MM.1S (cell line): ENCODE results near the gene SEMA3D.

Source experiments
- DNase-seq: peaks from one replicate; pipeline ENCODE4 v3.0.0-alpha.2; 2015
- H2AFZ ChIP-seq: fragments of 300-600 bp; sonication (generic); 2 replicates; pipeline ENCODE4 v1.6.0; 2016; ENCODE audit warnings: antibody characterized with exemption, low read length
- H3F3A ChIP-seq: fragments of 300-600 bp; sonication (generic); 2 replicates; pipeline ENCODE4 v1.6.1; 2016; ENCODE audit warnings: mild to moderate bottlenecking, antibody characterized with exemption, low read length, moderate library complexity, mixed read lengths; ENCODE audit not compliant: insufficient read depth
- H3K27ac ChIP-seq: fragments of 300-600 bp; sonication (generic); 2 replicates; pipeline ENCODE4 v1.5.1; 2016; ENCODE audit warnings: mild to moderate bottlenecking, low read length
- H3K27me3 ChIP-seq: fragments of 300-600 bp; sonication (generic); replicated peaks from 2 replicates; pipeline ENCODE4 v1.6.0; 2016; ENCODE audit warnings: low read length; ENCODE audit not compliant: insufficient read depth
- H3K36me3 ChIP-seq: fragments of 300-600 bp; sonication (generic); replicated peaks from 2 replicates; pipeline ENCODE4 v1.6.1; 2016; ENCODE audit warnings: mild to moderate bottlenecking, low read length, mixed read lengths; ENCODE audit not compliant: insufficient read depth
- H3K4me1 ChIP-seq: fragments of 300-600 bp; sonication (generic); 2 replicates; pipeline ENCODE4 v1.6.1; 2016; ENCODE audit warnings: low read length, mixed read lengths
- H3K4me2 ChIP-seq: fragments of 300-600 bp; sonication (generic); 2 replicates; pipeline ENCODE4 v1.6.0; 2016; ENCODE audit warnings: low read depth, low read length
- H3K4me3 ChIP-seq: fragments of 300-600 bp; sonication (generic); 2 replicates; pipeline ENCODE4 v1.5.1; 2016; ENCODE audit warnings: low read length, mixed read lengths
- H3K79me2 ChIP-seq: fragments of 300-600 bp; sonication (generic); 2 replicates; pipeline ENCODE4 v1.6.1; 2016; ENCODE audit warnings: mixed run types, low read length, mixed read lengths
- H3K9ac ChIP-seq: fragments of 300-600 bp; sonication (generic); 2 replicates; pipeline ENCODE4 v1.6.1; 2016; ENCODE audit warnings: low read length, mixed read lengths
- H3K9me2 ChIP-seq: fragments of 300-600 bp; sonication (generic); replicated peaks from 2 replicates; pipeline ENCODE4 v1.6.1; 2016; ENCODE audit warnings: mild to moderate bottlenecking, low read length, mixed read lengths; ENCODE audit not compliant: insufficient read depth
- H3K9me3 ChIP-seq: fragments of 300-600 bp; sonication (generic); replicated peaks from 2 replicates; pipeline ENCODE4 v1.6.1; 2016; ENCODE audit warnings: mild to moderate bottlenecking, low read length, mixed read lengths; ENCODE audit not compliant: insufficient read depth
- H4K20me1 ChIP-seq: fragments of 300-600 bp; sonication (generic); 2 replicates; pipeline ENCODE4 v1.6.1; 2016; ENCODE audit warnings: mild to moderate bottlenecking, low read length, moderate library complexity, mixed read lengths; ENCODE audit not compliant: insufficient read depth
- EZH2 ChIP-seq: fragments of 300-600 bp; sonication (generic); optimal IDR thresholded peaks from 2 replicates; pipeline ENCODE3; 2017; ENCODE audit warnings: low read depth, mild to moderate bottlenecking, antibody characterized with exemption, low read length, mixed read lengths
- EZH2phosphoT487 ChIP-seq: fragments of 300-600 bp; sonication (generic); IDR thresholded peaks from 2 replicates; pipeline ENCODE4 v1.6.1; 2018; ENCODE audit warnings: antibody characterized with exemption, low read length
- TF ChIP-seq, protein P1 (sequence below): fragments of 300-600 bp; sonication (generic); IDR thresholded peaks from 2 replicates; pipeline ENCODE4 v1.5.1; 2016; ENCODE audit warnings: antibody characterized with exemption, low read length, mixed read lengths

SEMA3D gene

DNA sequence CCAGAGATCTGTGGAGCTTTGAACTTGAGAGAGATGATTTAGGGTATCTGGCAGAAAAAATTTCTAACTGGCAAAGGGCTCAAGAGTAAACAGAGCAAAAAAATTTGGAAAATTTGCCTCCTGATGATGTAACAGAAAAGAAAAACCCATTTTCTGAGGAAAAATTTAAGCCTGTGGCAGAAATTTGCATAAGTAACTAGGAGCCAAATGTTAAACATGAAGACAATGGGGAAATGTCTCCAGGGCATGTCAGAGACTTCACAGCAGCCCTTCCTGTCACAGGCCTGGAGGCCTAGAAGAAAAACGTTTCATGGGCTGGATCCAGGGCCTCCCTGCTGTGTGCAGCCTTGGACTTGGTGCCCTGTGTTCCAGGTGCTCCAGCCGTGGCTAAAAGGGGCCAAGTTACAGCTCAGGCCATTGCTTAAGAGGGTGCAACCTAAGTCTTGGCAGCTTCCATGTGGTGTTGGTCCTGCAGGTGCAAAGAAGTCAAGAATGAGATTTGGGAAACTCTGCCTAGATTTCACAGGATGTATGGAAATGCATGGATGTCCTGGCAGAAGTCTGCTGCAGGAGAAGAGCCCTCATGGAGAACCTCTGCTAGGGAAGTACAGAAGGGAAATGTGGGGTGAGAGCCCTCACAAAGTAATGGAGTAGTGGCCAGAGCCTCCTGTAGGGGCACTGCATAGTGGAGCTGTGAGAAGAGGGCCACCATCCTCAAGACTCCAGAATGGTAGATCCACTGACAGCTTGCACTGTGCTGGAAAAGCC is 8.1 kb downstream of the SEMA3D start:
- Histone ChIP-seq H3K4me2 (no peak overlapping the region), H3K4me1 (no peaks in the 10 kb centered on the region), H3F3A (no peaks in the 10 kb centered on the region), H2AFZ (no peak overlapping the region), H3K9me3 (no peaks in the 10 kb centered on the region), H3K79me2 (no peaks in the 10 kb centered on the region), H4K20me1 (no peaks in the 10 kb centered on the region), H3K9ac (no peak overlapping the region), H3K36me3 (no peaks in the 10 kb centered on the region), H3K4me3 (no peak overlapping the region), H3K27me3 (no peaks in the 10 kb centered on the region), H3K27ac (no peak overlapping the region), H3K9me2 (no peaks in the 10 kb centered on the region)
- TF ChIP-seq, protein P1, sequence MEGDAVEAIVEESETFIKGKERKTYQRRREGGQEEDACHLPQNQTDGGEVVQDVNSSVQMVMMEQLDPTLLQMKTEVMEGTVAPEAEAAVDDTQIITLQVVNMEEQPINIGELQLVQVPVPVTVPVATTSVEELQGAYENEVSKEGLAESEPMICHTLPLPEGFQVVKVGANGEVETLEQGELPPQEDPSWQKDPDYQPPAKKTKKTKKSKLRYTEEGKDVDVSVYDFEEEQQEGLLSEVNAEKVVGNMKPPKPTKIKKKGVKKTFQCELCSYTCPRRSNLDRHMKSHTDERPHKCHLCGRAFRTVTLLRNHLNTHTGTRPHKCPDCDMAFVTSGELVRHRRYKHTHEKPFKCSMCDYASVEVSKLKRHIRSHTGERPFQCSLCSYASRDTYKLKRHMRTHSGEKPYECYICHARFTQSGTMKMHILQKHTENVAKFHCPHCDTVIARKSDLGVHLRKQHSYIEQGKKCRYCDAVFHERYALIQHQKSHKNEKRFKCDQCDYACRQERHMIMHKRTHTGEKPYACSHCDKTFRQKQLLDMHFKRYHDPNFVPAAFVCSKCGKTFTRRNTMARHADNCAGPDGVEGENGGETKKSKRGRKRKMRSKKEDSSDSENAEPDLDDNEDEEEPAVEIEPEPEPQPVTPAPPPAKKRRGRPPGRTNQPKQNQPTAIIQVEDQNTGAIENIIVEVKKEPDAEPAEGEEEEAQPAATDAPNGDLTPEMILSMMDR, result no peak
- no peak for TF ChIP-seq EZH2phosphoT487
- TF ChIP-seq EZH2, result no peak
- no peak for DNase-seq

DNA sequence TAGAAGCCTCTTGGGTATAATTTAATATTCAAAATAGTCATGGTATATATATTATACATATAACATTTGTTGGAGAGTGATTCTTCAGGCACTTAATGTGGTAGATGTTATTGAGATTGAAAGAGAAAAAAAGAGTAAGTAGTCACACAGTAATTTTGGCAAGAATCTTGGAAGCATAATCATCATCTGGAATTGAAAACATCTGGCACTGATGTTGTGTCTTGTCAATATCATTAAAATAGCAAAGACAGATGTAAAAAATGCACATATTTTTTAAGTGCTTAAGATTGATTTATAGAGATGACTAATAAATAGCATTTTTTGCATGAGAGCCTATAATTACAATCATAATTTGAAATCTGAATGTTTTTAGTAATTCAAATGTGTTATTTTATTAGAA is 9.5 kb downstream of the SEMA3D start:
- Histone ChIP-seq H3K9me3 (no peaks in the 10 kb centered on the region), H3K4me3 (no peak overlapping the region), H3K9me2 (no peaks in the 10 kb centered on the region), H3F3A (no peaks in the 10 kb centered on the region), H3K9ac (no peak overlapping the region), H3K79me2 (no peaks in the 10 kb centered on the region), H3K27me3 (no peaks in the 10 kb centered on the region), H3K4me2 (no peak overlapping the region), H3K4me1 (no peaks in the 10 kb centered on the region), H2AFZ (no peak overlapping the region), H3K36me3 (no peaks in the 10 kb centered on the region), H3K27ac (no peak overlapping the region), H4K20me1 (no peaks in the 10 kb centered on the region)
- TF ChIP-seq, protein P1, result no peak
- TF ChIP-seq EZH2, result no peak
- no peak for TF ChIP-seq EZH2phosphoT487
- no peak for DNase-seq

DNA sequence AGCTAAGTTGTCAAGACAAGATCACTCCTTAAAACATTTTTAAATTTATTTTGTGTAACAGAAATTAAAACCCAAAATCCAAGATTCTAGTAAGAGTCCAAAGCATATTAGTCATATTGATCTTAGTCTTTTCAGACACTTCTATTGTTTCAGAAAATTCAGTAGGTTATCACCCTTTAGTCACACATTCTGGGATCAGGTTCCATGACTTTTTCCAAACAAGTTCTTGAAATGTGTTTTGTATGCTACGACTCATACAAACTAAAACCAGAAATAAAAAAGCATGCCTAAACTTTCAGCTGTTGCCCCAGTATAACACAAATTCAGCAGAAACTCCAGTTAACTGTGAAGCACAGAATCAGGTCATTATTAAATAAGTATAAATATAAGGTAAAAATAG is 10.7 kb downstream of the SEMA3D start:
- Histone ChIP-seq H3K36me3 (no peaks in the 10 kb centered on the region), H3K79me2 (no peaks in the 10 kb centered on the region), H2AFZ (no peak overlapping the region), H3F3A (no peaks in the 10 kb centered on the region), H3K4me1 (no peaks in the 10 kb centered on the region), H3K27ac (no peak overlapping the region), H3K4me3 (no peak overlapping the region), H3K9me3 (no peaks in the 10 kb centered on the region), H4K20me1 (no peaks in the 10 kb centered on the region), H3K9ac (no peak overlapping the region), H3K9me2 (no peaks in the 10 kb centered on the region), H3K27me3 (no peaks in the 10 kb centered on the region), H3K4me2 (no peak overlapping the region)
- no peak for DNase-seq
- TF ChIP-seq, protein P1, result no peak
- TF ChIP-seq EZH2phosphoT487, result no peak
- TF ChIP-seq EZH2, result no peak
